Large intestine (tissue), 3 donors: ENCODE measurements around the gene WNT7A. TPM values are rescaled to one million over a fixed set of nuclear protein-coding genes. Genes with fewer than 3 reads are reported as not detected.

Experiments used
- DNase-seq, 2 donors: peaks; one replicate each; pipeline versions ENCODE4 v3.0.0 to v3.0.0-alpha.2; 2013
- H3K27ac ChIP-seq: one replicate; pipeline ENCODE4 v1.5.1; 2013; ENCODE audit warnings: low read length
- H3K27me3 ChIP-seq: 2 replicates; pipeline ENCODE4 v1.6.1; 2013; ENCODE audit warnings: low read length; ENCODE audit not compliant: control insufficient read depth, insufficient read depth
- H3K36me3 ChIP-seq: 2 replicates; pipeline ENCODE4 v1.6.1; 2013; ENCODE audit warnings: low read length; ENCODE audit not compliant: control insufficient read depth, insufficient read depth
- H3K4me1 ChIP-seq: one replicate; pipeline ENCODE4 v1.6.1; 2013; ENCODE audit warnings: low read length; ENCODE audit not compliant: control insufficient read depth, insufficient read depth
- H3K4me3 ChIP-seq: one replicate; pipeline ENCODE4 v1.5.1; 2013; ENCODE audit warnings: low read length
- H3K9me3 ChIP-seq: one replicate; pipeline ENCODE4 v1.6.1; 2013; ENCODE audit warnings: mild to moderate bottlenecking, low read depth, low read length, moderate library complexity; ENCODE audit not compliant: control insufficient read depth
- WGBS: methylation state at CpG from one replicate; pipeline ENCODE4 v1.1.5; 2013; ENCODE audit warnings: low lambda C conversion rate; ENCODE audit not compliant: insufficient coverage; 5-methylcytosine and 5-hydroxymethylcytosine counted together
- polyA plus RNA-seq: library from polyadenylated mRNA; unstranded; fragments of 120-200 nt; gene quantifications from one replicate; pipeline ENCODE4 v1.2.1, GENCODE V29; 2013

WNT7A gene
- polyA plus RNA-seq, 1 donor, result 0.01 TPM

- Histone ChIP-seq H3K36me3 (no peaks in the 10 kb centered on the region), H3K4me1 (no peaks in the 10 kb centered on the region), H3K27me3 (peaks cover 10% of the 10 kb centered on the region), H3K4me3 (no peak overlapping the region), H3K9me3 (no peaks in the 10 kb centered on the region), H3K27ac (no peak overlapping the region)
- WGBS, result no CpG with 5 or more reads among the region's 10 CpGs
- DNase-seq, result no peak
Measured at GRCh38 chr3:13837751-13838150, 42.1 kb downstream of the WNT7A start.

- H3K27ac ChIP-seq, result no peak overlapping the region
- peaks cover 10% of the 10 kb centered on the region for H3K27me3 ChIP-seq
- 92% methylated on average over 2 of the region's 12 CpGs for WGBS
- no peaks in the 10 kb centered on the region for H3K9me3 ChIP-seq
- no peak overlapping the region for H3K4me3 ChIP-seq
- H3K36me3 ChIP-seq, result no peaks in the 10 kb centered on the region
- no peaks in the 10 kb centered on the region for H3K4me1 ChIP-seq
- DNase-seq, result no peak
Measured at GRCh38 chr3:13836658-13837587, 42.9 kb downstream of the WNT7A start.

GRCh38 chr3:13835246-13835645, 44.6 kb downstream of the WNT7A start:
- Histone ChIP-seq H3K9me3 (no peaks in the 10 kb centered on the region), H3K27ac (no peak overlapping the region), H3K4me3 (no peak overlapping the region), H3K4me1 (no peaks in the 10 kb centered on the region), H3K27me3 (peaks cover 10% of the 10 kb centered on the region), H3K36me3 (no peaks in the 10 kb centered on the region)
- no CpG with 5 or more reads among the region's 9 CpGs for WGBS
- DNase-seq, result no peak

- no peak overlapping the region for H3K27ac ChIP-seq
- DNase-seq, result no peak
Measured at GRCh38 chr3:13834258-13835035, 45.4 kb downstream of the WNT7A start.

GRCh38 chr3:13833506-13834257, 46.2 kb downstream of the WNT7A start:
- no peak for DNase-seq
- H3K27me3 ChIP-seq, result peaks cover 7% of the 10 kb centered on the region
- no peak overlapping the region for H3K27ac ChIP-seq
- no peaks in the 10 kb centered on the region for H3K4me1 ChIP-seq
- no peaks in the 10 kb centered on the region for H3K9me3 ChIP-seq
- no peaks in the 10 kb centered on the region for H3K36me3 ChIP-seq
- no CpG with 5 or more reads among the region's 9 CpGs for WGBS
- no peak overlapping the region for H3K4me3 ChIP-seq

More at GRCh38 chr3:13834258-13835035, 45.4 kb downstream of the WNT7A start:
- H3K4me1 ChIP-seq, result no peaks in the 10 kb centered on the region
- H3K36me3 ChIP-seq, result no peaks in the 10 kb centered on the region
- no peaks in the 10 kb centered on the region for H3K9me3 ChIP-seq
- no peak overlapping the region for H3K4me3 ChIP-seq
- 57% methylated on average over 3 of the region's 14 CpGs for WGBS
- peaks cover 7% of the 10 kb centered on the region for H3K27me3 ChIP-seq

GRCh38 chr3:13832130-13832529, 47.7 kb downstream of the WNT7A start:
- no peaks in the 10 kb centered on the region for H3K4me1 ChIP-seq
- DNase-seq, result no peak
- H3K9me3 ChIP-seq, result no peaks in the 10 kb centered on the region
- no peaks in the 10 kb centered on the region for H3K36me3 ChIP-seq
- peaks cover 7% of the 10 kb centered on the region for H3K27me3 ChIP-seq
- H3K4me3 ChIP-seq, result no peak overlapping the region
- H3K27ac ChIP-seq, result no peak overlapping the region

GRCh38 chr3:13831386-13831996, 48.4 kb downstream of the WNT7A start:
- H3K27ac ChIP-seq, result no peak overlapping the region
- no CpG with 5 or more reads among the region's 8 CpGs for WGBS
- no peak for DNase-seq
- no peak overlapping the region for H3K4me3 ChIP-seq
- H3K4me1 ChIP-seq, result no peaks in the 10 kb centered on the region
- H3K27me3 ChIP-seq, result peaks cover 7% of the 10 kb centered on the region
- no peaks in the 10 kb centered on the region for H3K9me3 ChIP-seq
- no peaks in the 10 kb centered on the region for H3K36me3 ChIP-seq

GRCh38 chr3:13829311-13829710, 50.6 kb downstream of the WNT7A start:
- H3K4me1 ChIP-seq, result no peaks in the 10 kb centered on the region
- H3K27ac ChIP-seq, result no peak overlapping the region
- no peak for DNase-seq
- no CpG with 5 or more reads among the region's 11 CpGs for WGBS
- no peaks in the 10 kb centered on the region for H3K27me3 ChIP-seq
- no peaks in the 10 kb centered on the region for H3K9me3 ChIP-seq
- no peaks in the 10 kb centered on the region for H3K36me3 ChIP-seq
- H3K4me3 ChIP-seq, result no peak overlapping the region

GRCh38 chr3:13828501-13829265, 51.2 kb downstream of the WNT7A start:
- Histone ChIP-seq H3K4me1 (no peaks in the 10 kb centered on the region), H3K27me3 (no peaks in the 10 kb centered on the region), H3K4me3 (no peak overlapping the region), H3K9me3 (no peaks in the 10 kb centered on the region), H3K27ac (no peak overlapping the region), H3K36me3 (no peaks in the 10 kb centered on the region)
- DNase-seq, result no peak
- no CpG with 5 or more reads among the region's 9 CpGs for WGBS
